Neuronal stem cell (in vitro differentiated cells): ENCODE data around the gene CDK10.
A peak's percentile ranks its signal among the peaks of the same experiment; 100 is the strongest.

Experiments used
- DNase-seq: peaks from one replicate; pipeline ENCODE4 v3.0.0-alpha.2; 2013; ENCODE audit warnings: low spot score
- H2AFZ ChIP-seq: one replicate; pipeline ENCODE4 v1.6.1; 2013; ENCODE audit warnings: mild to moderate bottlenecking, low read length, inconsistent platforms
- H2AK5ac ChIP-seq: 2 replicates; pipeline ENCODE4 v1.6.1; 2013; ENCODE audit warnings: low read depth, mild to moderate bottlenecking, inconsistent platforms, low read length, moderate library complexity, mixed read lengths
- H2BK120ac ChIP-seq: 2 replicates; pipeline ENCODE4 v1.6.1; 2013; ENCODE audit warnings: low read depth, mild to moderate bottlenecking, inconsistent platforms, low read length, moderate library complexity, mixed read lengths
- H2BK12ac ChIP-seq: one replicate; pipeline ENCODE4 v1.6.1; 2013; ENCODE audit warnings: low read length, inconsistent platforms
- H2BK15ac ChIP-seq: 2 replicates; pipeline ENCODE4 v1.6.1; 2013; ENCODE audit warnings: mild to moderate bottlenecking, low read length, inconsistent platforms, mixed read lengths
- H2BK5ac ChIP-seq: one replicate; pipeline ENCODE4 v1.6.1; 2013; ENCODE audit warnings: inconsistent platforms, mild to moderate bottlenecking, low read length, moderate library complexity
- H3K14ac ChIP-seq: one replicate; pipeline ENCODE4 v1.6.1; 2013; ENCODE audit warnings: low read length, inconsistent platforms
- H3K18ac ChIP-seq: 2 replicates; pipeline ENCODE4 v1.6.1; 2013; ENCODE audit warnings: low read length, inconsistent platforms
- H3K23ac ChIP-seq: 2 replicates; pipeline ENCODE4 v1.6.1; 2013; ENCODE audit warnings: low read depth, mild to moderate bottlenecking, mixed read lengths, low read length, inconsistent platforms; ENCODE audit not compliant: poor library complexity
- H3K27ac ChIP-seq: replicated peaks from 3 replicates; pipeline ENCODE4 v1.5.1; 2013; ENCODE audit warnings: low read length, inconsistent platforms
- H3K27me3 ChIP-seq, 3 experiments: 2 replicates each; pipeline ENCODE4 v1.6.1; 2013; ENCODE audit warnings: low read length in 3 of 3, mild to moderate bottlenecking in 2 of 3, inconsistent platforms in 1 of 3, low read depth in 1 of 3, mixed read lengths in 1 of 3, moderate library complexity in 1 of 3; ENCODE audit not compliant: control insufficient read depth in 3 of 3, insufficient read depth in 3 of 3
- H3K36me3 ChIP-seq, 2 donors: replicated peaks in 1 of 2; 2 replicates each; pipeline ENCODE4 v1.6.1; 2013; ENCODE audit warnings: low read length in 2 of 2; ENCODE audit not compliant: control insufficient read depth in 2 of 2, insufficient read depth in 2 of 2
- H3K4ac ChIP-seq: 2 replicates; pipeline ENCODE4 v1.6.1; 2013; ENCODE audit warnings: inconsistent platforms, mild to moderate bottlenecking, low read length, moderate library complexity
- H3K4me1 ChIP-seq, 2 donors: 1 replicate in 1 of 2; 2 replicates in 1 of 2; pipeline ENCODE4 v1.6.1; 2013; ENCODE audit warnings: low read length in 2 of 2, low read depth in 1 of 2; ENCODE audit not compliant: control insufficient read depth in 2 of 2, insufficient read depth in 1 of 2
- H3K4me2 ChIP-seq: one replicate; pipeline ENCODE4 v1.6.1; 2013; ENCODE audit warnings: mild to moderate bottlenecking, low read length, inconsistent platforms; ENCODE audit not compliant: insufficient read depth, poor library complexity, severe bottlenecking
- H3K4me3 ChIP-seq, 2 donors: 2 replicates each; pipeline ENCODE4 v1.5.1; 2013; ENCODE audit warnings: low read length in 2 of 2, mild to moderate bottlenecking in 2 of 2, inconsistent platforms in 1 of 2, moderate library complexity in 1 of 2
- H3K79me1 ChIP-seq: one replicate; pipeline ENCODE4 v1.6.1; 2013; ENCODE audit warnings: low read depth, mild to moderate bottlenecking, inconsistent platforms, low read length, moderate library complexity
- H3K9ac ChIP-seq: one replicate; pipeline ENCODE4 v1.6.1; 2013; ENCODE audit warnings: mild to moderate bottlenecking, low read depth, low read length, inconsistent platforms; ENCODE audit not compliant: poor library complexity
- H3K9me3 ChIP-seq, 2 donors: replicated peaks in 1 of 2; 2 replicates each; pipeline versions ENCODE3 to v1.6.1; 2013; ENCODE audit warnings: low read length in 2 of 2, mild to moderate bottlenecking in 2 of 2, inconsistent platforms in 1 of 2, low read depth in 1 of 2, mixed read lengths in 1 of 2, moderate library complexity in 1 of 2; ENCODE audit not compliant: control insufficient read depth in 2 of 2, insufficient read depth in 1 of 2
- H4K8ac ChIP-seq: one replicate; pipeline ENCODE4 v1.6.1; 2013; ENCODE audit warnings: low read depth, mild to moderate bottlenecking, inconsistent platforms, low read length, moderate library complexity
- H4K91ac ChIP-seq: one replicate; pipeline ENCODE4 v1.6.1; 2013; ENCODE audit warnings: low read length, low read depth, mild to moderate bottlenecking, inconsistent platforms; ENCODE audit not compliant: poor library complexity
- WGBS, 2 donors: extraction: QIAGEN DNeasy Blood & Tissue Kit; methylation state at CpG; one replicate each; pipeline ENCODE4 v1.1.7; 2013; ENCODE audit warnings: missing lambda C conversion rate in 2 of 2, mixed read lengths in 1 of 2; ENCODE audit not compliant: insufficient read length in 2 of 2, insufficient replicate concordance in 1 of 2; ENCODE audit errors: extremely low coverage in 2 of 2; 5-methylcytosine and 5-hydroxymethylcytosine counted together

The CDK10 gene

GRCh38 chr16:89695875-89696669 lies 9.6 kb downstream of the CDK10 start:
- Histone ChIP-seq H3K14ac (no peak overlapping the region), H4K8ac (no peak overlapping the region), H3K23ac (peak overlapping the region; percentile 86), H2BK5ac (peak overlapping the region; percentile 13), H3K27ac (no peak overlapping the region), H3K4me3 (peak overlapping the region in 1 of 2 donors; percentile 10), H3K36me3 (peaks cover 41 to 77% of the 10 kb centered on the region in 2 donors), H3K9me3 (no peaks in the 10 kb centered on the region), H2AK5ac (no peak overlapping the region), H3K27me3 (no peaks in the 10 kb centered on the region), H3K79me1 (peaks cover 6% of the 10 kb centered on the region), H3K4me2 (no peak overlapping the region), H3K9ac (no peak overlapping the region), H4K91ac (no peak overlapping the region), H2BK12ac (no peak overlapping the region), H2BK120ac (no peak overlapping the region), H3K4me1 (peaks cover 9 to 13% of the 10 kb centered on the region in 2 donors), H2AFZ (no peak overlapping the region), H3K18ac (peak overlapping the region; percentile 57), H2BK15ac (no peak overlapping the region), H3K4ac (no peak overlapping the region)
- no CpG with 5 or more reads among the region's 25 CpGs for WGBS, 2 donors
- no peak for DNase-seq

- peaks cover 7% of the 10 kb centered on the region for H3K79me1 ChIP-seq
- H2BK5ac ChIP-seq, result peak overlapping the region; percentile 13
- no peak overlapping the region for H2BK120ac ChIP-seq
- H3K36me3 ChIP-seq, result peaks cover 35 to 71% of the 10 kb centered on the region in 2 donors
- H3K4me2 ChIP-seq, result no peak overlapping the region
- H4K91ac ChIP-seq, result no peak overlapping the region
- no CpG with 5 or more reads among the region's 18 CpGs for WGBS, 2 donors
- no peaks in the 10 kb centered on the region for H3K27me3 ChIP-seq
- H2BK15ac ChIP-seq, result no peak overlapping the region
- H3K9ac ChIP-seq, result no peak overlapping the region
- no peak overlapping the region for H3K18ac ChIP-seq
- no peak overlapping the region for H3K27ac ChIP-seq
- H2AFZ ChIP-seq, result no peak overlapping the region
- peak overlapping the region; percentile 86 for H3K23ac ChIP-seq
- H3K4me3 ChIP-seq, result no peak overlapping the region
- no peak overlapping the region for H4K8ac ChIP-seq
- peaks cover 9 to 13% of the 10 kb centered on the region in 2 donors for H3K4me1 ChIP-seq
- no peak overlapping the region for H3K4ac ChIP-seq
- H2BK12ac ChIP-seq, result no peak overlapping the region
- no peak for DNase-seq
- H3K14ac ChIP-seq, result no peak overlapping the region
- no peaks in the 10 kb centered on the region for H3K9me3 ChIP-seq
- H2AK5ac ChIP-seq, result no peak overlapping the region
Measured at GRCh38 chr16:89696670-89697128, 10.2 kb downstream of the CDK10 start.

GRCh38 chr16:89697161-89697615 lies 10.7 kb downstream of the CDK10 start:
- no peak overlapping the region for H4K8ac ChIP-seq
- H2BK12ac ChIP-seq, result no peak overlapping the region

GRCh38 chr16:89697616-89698331 lies 11.3 kb downstream of the CDK10 start:
- no peak overlapping the region for H2BK15ac ChIP-seq
- no peak overlapping the region for H3K14ac ChIP-seq
- H3K4me2 ChIP-seq, result no peak overlapping the region
- no peak overlapping the region for H3K4ac ChIP-seq
- H2BK120ac ChIP-seq, result no peak overlapping the region
- no peak overlapping the region for H2BK12ac ChIP-seq
- H3K4me3 ChIP-seq, result no peak overlapping the region
- no CpG with 5 or more reads among the region's 32 CpGs for WGBS, 2 donors
- H2AFZ ChIP-seq, result no peak overlapping the region
- no peak overlapping the region for H2BK5ac ChIP-seq
- H3K23ac ChIP-seq, result peak overlapping the region; percentile 43
- H2AK5ac ChIP-seq, result peak overlapping the region; percentile 43
- H3K4me1 ChIP-seq, result peaks cover 11 to 15% of the 10 kb centered on the region in 2 donors
- H3K36me3 ChIP-seq, result peaks cover 27 to 61% of the 10 kb centered on the region in 2 donors
- H4K91ac ChIP-seq, result no peak overlapping the region
- no peak overlapping the region for H4K8ac ChIP-seq
- H3K27me3 ChIP-seq, result no peaks in the 10 kb centered on the region
- peak overlapping the region; percentile 28 for H3K18ac ChIP-seq
- H3K9ac ChIP-seq, result peak overlapping the region; percentile 60
- no peak overlapping the region for H3K27ac ChIP-seq
- no peak for DNase-seq
- no peaks in the 10 kb centered on the region for H3K9me3 ChIP-seq
- peaks cover 7% of the 10 kb centered on the region for H3K79me1 ChIP-seq

More at GRCh38 chr16:89697161-89697615, 10.7 kb downstream of the CDK10 start:
- Histone ChIP-seq H3K4me2 (no peak overlapping the region), H3K4me3 (no peak overlapping the region), H4K91ac (no peak overlapping the region), H3K27ac (no peak overlapping the region), H3K18ac (no peak overlapping the region), H2AFZ (no peak overlapping the region), H3K79me1 (peaks cover 7% of the 10 kb centered on the region), H3K36me3 (peaks cover 31 to 66% of the 10 kb centered on the region in 2 donors), H3K4ac (no peak overlapping the region), H3K23ac (peak overlapping the region; percentile 61), H2AK5ac (peak overlapping the region; percentile 43), H2BK5ac (peak overlapping the region; percentile 7), H3K4me1 (peaks cover 10 to 15% of the 10 kb centered on the region in 2 donors), H2BK120ac (no peak overlapping the region), H3K9ac (no peak overlapping the region), H3K9me3 (no peaks in the 10 kb centered on the region), H2BK15ac (no peak overlapping the region), H3K27me3 (no peaks in the 10 kb centered on the region), H3K14ac (no peak overlapping the region)
- no CpG with 5 or more reads among the region's 19 CpGs for WGBS, 2 donors
- DNase-seq, result no peak
